PC-3 (cell line): Measurements from ENCODE around the gene ACO1.

Experiments
- CTCF ChIP-seq: fragments of 300-600 bp; sonication (generic); conservative IDR thresholded peaks from 2 replicates; pipeline ENCODE4 v1.5.1; 2017; ENCODE audit warnings: antibody characterized with exemption, low read depth, mild to moderate bottlenecking, low read length
- EZH2 ChIP-seq: fragments of 300-600 bp; sonication (generic); IDR thresholded peaks from one replicate; pipeline ENCODE4 v1.6.1; 2017; ENCODE audit warnings: antibody characterized with exemption, mild to moderate bottlenecking, low read length; ENCODE audit not compliant: unreplicated experiment

GRCh38 chr9:32431940-32432555, 47.6 kb downstream of the ACO1 start:
- TF ChIP-seq CTCF (peak; percentile 63), EZH2 (no peak)
